ENCODE data around the gene EYA2. TPM values are rescaled to one million over a fixed set of nuclear protein-coding genes. Genes with fewer than 3 reads are reported as not detected.
A peak's percentile ranks its signal among the peaks of the same experiment; 100 is the strongest.
"Not testable (repeated sequence)": the region's sequence is repeated elsewhere in the genome, so short reads cannot be mapped to it uniquely, and the experiment has no call there.

EYA2 gene
- total RNA-seq, 1 donor from 2014 or later = 8.1 TPM

DNA sequence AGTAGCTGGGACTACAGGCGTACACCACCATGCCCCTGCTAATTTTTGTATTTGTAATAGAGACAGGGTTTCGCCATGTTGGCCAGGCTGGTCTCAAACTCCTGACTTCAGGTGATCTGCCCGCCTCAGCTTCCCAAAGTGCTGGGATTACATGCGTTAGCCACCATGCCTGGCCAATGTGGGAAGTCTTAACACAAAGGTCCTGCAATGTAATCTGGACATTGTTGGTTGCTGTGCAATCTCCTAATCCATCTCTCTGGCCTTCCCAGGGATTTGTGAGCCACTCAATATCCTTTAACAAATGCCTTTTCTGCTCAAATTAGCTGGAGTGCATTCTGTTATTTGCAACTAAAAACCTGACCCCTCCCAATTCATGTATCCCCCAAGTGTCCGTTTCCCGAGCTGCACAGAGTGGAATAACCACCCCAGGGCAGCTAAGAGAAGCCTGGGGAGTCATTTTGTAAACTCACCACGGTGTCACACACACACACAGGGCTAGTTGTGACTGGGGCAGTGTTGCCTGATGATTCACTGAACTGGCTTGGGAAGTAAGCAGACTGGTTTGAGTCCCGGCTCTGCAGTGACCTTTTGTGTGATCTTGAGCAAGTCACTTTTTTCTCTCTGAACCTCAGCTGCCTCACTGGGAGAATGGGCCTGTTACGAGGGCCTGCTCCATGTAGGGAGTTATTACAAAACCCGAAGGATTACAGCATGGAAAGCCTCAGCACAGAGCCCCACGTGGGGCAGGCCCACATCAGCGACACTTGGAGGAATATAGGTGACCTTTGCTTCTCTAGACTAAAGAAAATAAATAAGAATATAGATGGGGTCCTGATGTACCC lies 309.6 kb downstream of the EYA2 start:
- no peak overlapping the region for H3K27ac ChIP-seq
- no peak for DNase-seq (ENCODE audit: extremely low spot score in 2 of 2)
- no peaks in the 10 kb centered on the region for H3K4me1 ChIP-seq
- H3K27me3 ChIP-seq = no peaks in the 10 kb centered on the region
- peak in 1 of 2 donors; percentile 28 for TF ChIP-seq POLR2AphosphoS5 (IDR thresholded peaks at IDR 0.05; ENCODE audit: insufficient read depth in 1 of 2, low read depth in 1 of 2)
- TF ChIP-seq POLR2A (IDR thresholded peaks at IDR 0.05) = no peak
- H3K4me3 ChIP-seq = no peak overlapping the region
- intact Hi-C loops (cut with DNase I) = no loop called here
- no peaks in the 10 kb centered on the region for H3K9me3 ChIP-seq
- H3K36me3 ChIP-seq = peaks cover 0 to 9% of the 10 kb centered on the region in 2 donors

DNA sequence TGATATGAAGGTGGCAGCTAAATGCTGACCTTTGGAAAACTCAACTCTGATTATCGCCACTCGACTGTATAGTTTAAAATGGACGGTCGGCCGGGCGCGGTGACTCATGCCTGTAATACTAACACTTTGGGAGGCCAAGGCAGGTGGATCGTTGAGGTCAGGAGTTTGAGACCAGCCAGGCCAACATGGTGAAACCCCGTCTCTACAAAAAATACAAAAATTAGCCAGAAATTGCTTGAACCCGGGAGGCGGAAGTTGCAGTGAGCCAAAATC lies 310.1 kb downstream of the EYA2 start:
- H3K27me3 ChIP-seq; H3K9me3 ChIP-seq; H3K4me1 ChIP-seq; H3K27ac ChIP-seq; DNase-seq (ENCODE audit: extremely low spot score in 2 of 2); intact Hi-C loops (cut with DNase I); H3K4me3 ChIP-seq: not testable (repeated sequence)
- H3K36me3 ChIP-seq = peaks cover 0 to 14% of the 10 kb centered on the region in 2 donors

DNA sequence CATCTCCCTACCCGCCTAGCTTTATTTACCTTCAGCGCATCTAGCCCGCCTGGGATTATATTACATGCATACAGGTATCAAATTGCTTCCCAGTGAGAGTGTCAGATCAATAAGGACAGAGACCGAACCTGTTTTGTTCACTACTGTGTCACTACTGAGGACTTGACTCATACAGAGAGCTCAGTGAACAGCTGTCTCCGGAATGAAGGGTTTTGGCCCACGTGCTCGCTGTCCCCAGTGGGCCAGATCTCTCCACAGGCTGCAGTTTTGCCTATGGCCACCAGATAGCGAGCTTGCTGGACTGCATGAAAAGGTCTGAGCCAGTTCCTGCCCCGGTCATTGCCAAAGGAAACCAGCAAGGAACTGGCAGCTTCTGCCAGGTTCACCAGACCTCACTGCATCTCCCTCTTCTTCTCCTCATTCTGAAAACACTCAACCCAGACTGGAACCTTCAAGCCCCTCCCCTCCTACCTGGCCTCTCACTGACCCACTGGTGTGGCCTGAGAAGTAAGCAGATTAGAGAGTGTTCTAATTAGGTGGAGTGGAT lies 311.0 kb downstream of the EYA2 start:
- no peaks in the 10 kb centered on the region for H3K4me1 ChIP-seq
- H3K27me3 ChIP-seq = no peaks in the 10 kb centered on the region
- peaks cover 0 to 21% of the 10 kb centered on the region in 2 donors for H3K36me3 ChIP-seq
- H3K9me3 ChIP-seq = no peaks in the 10 kb centered on the region
- H3K4me3 ChIP-seq = no peak overlapping the region
- TF ChIP-seq POLR2A (IDR thresholded peaks at IDR 0.05) (no peak), POLR2AphosphoS5 (IDR thresholded peaks at IDR 0.05; ENCODE audit: insufficient read depth in 1 of 2, low read depth in 1 of 2) (no peak)
- TF ChIP-seq, protein P1, sequence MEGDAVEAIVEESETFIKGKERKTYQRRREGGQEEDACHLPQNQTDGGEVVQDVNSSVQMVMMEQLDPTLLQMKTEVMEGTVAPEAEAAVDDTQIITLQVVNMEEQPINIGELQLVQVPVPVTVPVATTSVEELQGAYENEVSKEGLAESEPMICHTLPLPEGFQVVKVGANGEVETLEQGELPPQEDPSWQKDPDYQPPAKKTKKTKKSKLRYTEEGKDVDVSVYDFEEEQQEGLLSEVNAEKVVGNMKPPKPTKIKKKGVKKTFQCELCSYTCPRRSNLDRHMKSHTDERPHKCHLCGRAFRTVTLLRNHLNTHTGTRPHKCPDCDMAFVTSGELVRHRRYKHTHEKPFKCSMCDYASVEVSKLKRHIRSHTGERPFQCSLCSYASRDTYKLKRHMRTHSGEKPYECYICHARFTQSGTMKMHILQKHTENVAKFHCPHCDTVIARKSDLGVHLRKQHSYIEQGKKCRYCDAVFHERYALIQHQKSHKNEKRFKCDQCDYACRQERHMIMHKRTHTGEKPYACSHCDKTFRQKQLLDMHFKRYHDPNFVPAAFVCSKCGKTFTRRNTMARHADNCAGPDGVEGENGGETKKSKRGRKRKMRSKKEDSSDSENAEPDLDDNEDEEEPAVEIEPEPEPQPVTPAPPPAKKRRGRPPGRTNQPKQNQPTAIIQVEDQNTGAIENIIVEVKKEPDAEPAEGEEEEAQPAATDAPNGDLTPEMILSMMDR (IDR thresholded peaks at IDR 0.05) = no peak
- H3K27ac ChIP-seq = no peak overlapping the region
- intact Hi-C loops (cut with DNase I) = no loop called here
- no peak for DNase-seq (ENCODE audit: extremely low spot score in 2 of 2)

DNA sequence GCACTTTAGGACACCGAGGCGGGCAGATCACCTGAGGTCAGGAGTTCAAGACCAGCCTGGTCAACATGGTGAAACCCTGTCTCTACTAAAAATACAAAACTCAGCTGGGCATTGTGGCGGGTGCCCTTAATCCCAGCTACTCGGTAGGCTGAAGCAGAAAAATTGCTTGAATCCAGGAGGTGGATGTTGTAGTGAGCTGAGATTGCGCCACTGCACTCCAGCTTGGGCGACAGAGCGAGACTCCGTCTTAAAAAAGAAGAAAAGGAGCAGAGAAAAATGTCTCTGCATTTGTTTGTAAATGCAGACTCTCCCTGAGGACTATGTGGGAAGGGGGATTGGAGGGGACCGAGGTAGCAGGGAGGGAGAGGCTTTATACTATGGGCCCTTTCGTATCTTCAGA lies 311.9 kb downstream of the EYA2 start:
- H3K9me3 ChIP-seq; H3K27ac ChIP-seq; intact Hi-C loops (cut with DNase I); H3K27me3 ChIP-seq; H3K4me3 ChIP-seq; H3K4me1 ChIP-seq; DNase-seq (ENCODE audit: extremely low spot score in 2 of 2): not testable (repeated sequence)
- peaks cover 0 to 29% of the 10 kb centered on the region in 2 donors for H3K36me3 ChIP-seq

DNA sequence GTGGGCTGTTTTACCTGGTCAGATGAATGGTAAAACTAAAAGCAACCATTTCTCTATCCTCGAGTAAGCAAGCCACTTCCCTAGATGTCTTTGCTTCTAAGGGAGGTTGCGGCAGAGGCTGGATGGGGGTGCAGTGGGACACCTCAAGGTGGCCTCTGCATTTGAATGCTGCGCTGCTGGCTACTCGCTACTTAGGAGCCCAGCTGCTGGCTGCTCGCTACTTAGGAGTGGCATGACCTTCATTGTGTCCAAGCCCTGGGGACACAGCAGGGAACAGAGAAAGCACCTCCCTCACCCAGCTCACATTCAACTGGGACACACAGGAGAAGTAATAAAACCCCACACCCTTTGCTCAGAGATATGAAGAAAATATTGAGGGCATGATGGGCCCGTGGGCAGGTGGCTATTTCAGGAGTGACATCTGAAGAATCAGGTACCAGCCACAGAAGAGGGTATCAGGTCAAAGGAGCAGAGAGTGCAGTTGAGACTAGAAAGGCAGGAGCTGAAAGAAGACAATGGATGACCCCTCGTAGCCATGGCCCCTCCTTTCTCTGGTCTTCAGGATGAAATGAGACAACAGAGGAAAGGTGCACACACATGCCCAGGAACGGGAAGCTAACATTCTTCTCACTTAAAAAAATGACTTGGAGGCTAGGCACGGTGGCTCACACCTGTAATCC lies 312.5 kb downstream of the EYA2 start:
- H3K4me1 ChIP-seq = no peaks in the 10 kb centered on the region
- no peak for DNase-seq (ENCODE audit: extremely low spot score in 2 of 2)
- H3K36me3 ChIP-seq = peaks cover 0 to 34% of the 10 kb centered on the region in 2 donors
- H3K27me3 ChIP-seq = no peaks in the 10 kb centered on the region
- H3K4me3 ChIP-seq = no peak overlapping the region
- intact Hi-C loops (cut with DNase I) = no loop called here
- H3K27ac ChIP-seq = no peak overlapping the region
- H3K9me3 ChIP-seq = no peaks in the 10 kb centered on the region
- TF ChIP-seq POLR2AphosphoS5 (IDR thresholded peaks at IDR 0.05; ENCODE audit: insufficient read depth in 1 of 2, low read depth in 1 of 2) (no peak), POLR2A (IDR thresholded peaks at IDR 0.05) (no peak)
- TF ChIP-seq, protein P1 (IDR thresholded peaks at IDR 0.05) = no peak

DNA sequence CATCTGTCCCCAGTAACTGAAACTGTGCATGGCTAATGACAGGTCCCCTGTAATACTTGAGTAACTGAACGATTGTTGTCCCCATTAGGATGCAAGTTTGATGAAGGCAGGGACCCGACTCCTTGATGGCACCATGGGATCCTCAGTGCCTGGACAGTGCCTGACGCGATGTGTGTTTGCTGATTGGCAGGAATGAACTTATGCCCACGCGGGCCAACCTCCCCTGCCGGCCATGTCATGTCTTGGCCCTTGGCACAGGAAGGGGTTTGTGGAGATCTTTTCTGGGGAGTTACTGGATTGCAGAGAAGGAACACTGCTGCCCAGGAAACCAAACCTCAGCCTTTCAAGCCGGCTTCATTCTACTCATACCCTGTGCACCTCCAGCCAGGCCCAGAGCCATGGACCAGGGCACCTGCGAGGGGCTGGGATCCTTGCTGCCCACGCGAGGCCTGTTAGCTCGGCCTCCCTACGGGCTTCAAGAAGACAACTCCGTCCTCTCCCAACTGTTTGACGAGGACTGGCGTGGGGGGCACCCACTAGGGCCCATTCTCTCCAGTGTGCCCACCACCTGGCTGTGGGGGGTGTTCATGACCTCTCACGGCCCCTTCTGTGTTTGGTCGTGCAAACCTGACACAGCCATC lies 314.0 kb downstream of the EYA2 start:
- H3K27me3 ChIP-seq = no peaks in the 10 kb centered on the region
- DNase-seq (ENCODE audit: extremely low spot score in 2 of 2) = no peak
- no peak overlapping the region for H3K27ac ChIP-seq
- H3K4me1 ChIP-seq = no peaks in the 10 kb centered on the region
- H3K9me3 ChIP-seq = no peaks in the 10 kb centered on the region
- TF ChIP-seq, protein P1 (IDR thresholded peaks at IDR 0.05) = no peak
- TF ChIP-seq POLR2AphosphoS5 (IDR thresholded peaks at IDR 0.05; ENCODE audit: insufficient read depth in 1 of 2, low read depth in 1 of 2) (no peak), POLR2A (IDR thresholded peaks at IDR 0.05) (no peak)
- H3K4me3 ChIP-seq = no peak overlapping the region
- intact Hi-C loops (cut with DNase I) = no loop called here
- peaks cover 0 to 44% of the 10 kb centered on the region in 2 donors for H3K36me3 ChIP-seq
